Sigmoid colon (tissue), 4 donors: ENCODE data around the gene PDLIM5.

ENCODE experiments used
- CTCF ChIP-seq, 4 experiments: fragments of 450-650 bp in 3 of 4; fragments of 200-600 bp in 1 of 4; IDR thresholded peaks; one replicate each; pipeline ENCODE4 v1.5.1; 2016 to 2019; ENCODE audit warnings: antibody characterized with exemption in 4 of 4, mild to moderate bottlenecking in 3 of 4, moderate library complexity in 2 of 4
- EP300 ChIP-seq, 4 donors: sonication (generic); formaldehyde crosslinking; IDR thresholded peaks; one replicate each; pipeline ENCODE4 v1.6.1; 2017; ENCODE audit warnings: antibody characterized with exemption in 4 of 4
- POLR2A ChIP-seq, 2 donors: fragments of 450-650 bp; IDR thresholded peaks; one replicate each; pipeline ENCODE4 v1.6.1; 2016; ENCODE audit warnings: antibody characterized with exemption in 2 of 2, mild to moderate bottlenecking in 2 of 2, moderate library complexity in 2 of 2

GRCh38 chr4:94426783-94427182 is 25.0 kb upstream of the PDLIM5 start:
- TF ChIP-seq EP300 (IDR thresholded peaks at IDR 0.05) (no peak), POLR2A (IDR thresholded peaks at IDR 0.05) (no peak), CTCF (IDR thresholded peaks at IDR 0.05) (no peak)
